Activated CD4-positive, alpha-beta memory T cell treated with anti-CD3 and anti-CD28 coated beads for 36 hours (primary cell): ENCODE measurements around the gene RBM43. TPM values are rescaled to one million over a fixed set of nuclear protein-coding genes. Genes with fewer than 3 reads are reported as not detected.

ENCODE experiments used
- CTCF ChIA-PET: fragments of 350-600 bp; sonication (Branson Sonifier 250); formaldehyde crosslinking; loops from one replicate; lab custom pipeline; 2021; ENCODE audit warnings: antibody characterized with exemption, inconsistent platforms; lab: Charles Lee
- POLR2A ChIA-PET: fragments of 350-600 bp; sonication (Branson Sonifier 250); formaldehyde crosslinking; loops from one replicate; lab custom pipeline; 2021; ENCODE audit warnings: antibody characterized with exemption; lab: Charles Lee
- DNase-seq: peaks from one replicate; pipeline ENCODE4 v3.0.0-alpha.2; 2020
- H3K27ac Mint-ChIP-seq: one replicate; pipeline ENCODE4 v1.8.0; 2021; ENCODE audit warnings: mixed read lengths
- H3K27me3 Mint-ChIP-seq: one replicate; pipeline ENCODE4 v1.8.0; 2021; ENCODE audit warnings: mixed read lengths
- H3K36me3 Mint-ChIP-seq: one replicate; pipeline ENCODE4 v1.8.0; 2021; ENCODE audit warnings: mixed read lengths
- H3K4me1 Mint-ChIP-seq: one replicate; pipeline ENCODE4 v1.8.0; 2021; ENCODE audit warnings: low read depth, mixed read lengths
- H3K4me3 Mint-ChIP-seq: one replicate; pipeline ENCODE4 v1.8.0; 2021; ENCODE audit warnings: mild to moderate bottlenecking, mixed read lengths
- H3K9me3 Mint-ChIP-seq: one replicate; pipeline ENCODE4 v1.8.0; 2021; ENCODE audit warnings: mixed read lengths
- intact Hi-C: fragments of 100-400 bp; cut with micrococcal nuclease; formaldehyde crosslinking; loops from one replicate; pipeline ENCODE4 v1.15.1; 2023
- total RNA-seq, 2 experiments: library from RNA; stranded (reverse); gene quantifications; one replicate each; pipeline ENCODE4 v1.2.3, GENCODE V29; 2021

RBM43 gene
- total RNA-seq, 2 experiments from 2014 or later, result 3.7 to 3.8 TPM

DNA sequence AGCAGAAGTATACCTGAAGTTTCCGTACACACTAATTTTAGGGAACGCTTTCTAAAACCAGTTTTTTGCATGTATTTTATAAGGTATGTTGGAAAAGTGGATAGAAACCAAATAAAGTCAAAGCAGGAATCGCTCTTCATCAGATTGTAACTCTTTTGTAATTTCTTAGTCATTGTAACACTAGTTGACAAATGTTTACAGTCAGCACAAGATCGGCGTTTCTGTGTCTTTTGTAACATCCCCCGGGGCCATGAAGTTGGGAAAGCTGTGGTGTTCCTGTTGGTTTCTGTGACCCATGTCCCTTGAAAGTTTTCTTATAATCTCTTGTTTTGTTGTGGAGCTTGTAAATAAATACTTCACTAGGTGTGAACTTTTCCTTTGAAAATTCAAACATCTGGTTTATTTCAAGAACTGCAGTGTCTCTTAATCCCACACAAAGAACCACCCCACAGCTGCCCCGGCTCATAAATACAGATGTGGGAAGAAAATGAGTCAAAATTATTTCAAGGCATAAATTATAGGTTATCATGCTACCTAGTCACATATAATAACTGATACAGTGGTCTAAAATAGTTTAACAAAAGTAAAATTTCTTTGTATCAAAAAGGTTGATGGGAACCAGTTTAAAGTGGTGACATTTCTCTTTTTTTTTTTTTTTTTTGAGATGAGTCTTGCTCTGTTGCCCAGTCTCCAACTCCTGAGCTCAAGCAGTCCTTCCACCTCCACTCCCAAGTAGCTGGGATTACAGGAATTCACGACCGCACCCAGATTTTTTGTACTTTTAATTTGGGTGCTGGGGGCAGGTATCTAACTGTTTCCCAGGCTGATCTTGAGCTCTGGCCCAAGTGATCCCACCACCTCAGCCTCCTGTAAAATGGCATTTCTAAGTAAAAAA, 28.6 kb upstream of the RBM43 start:
- POLR2A ChIA-PET, result interaction anchor here (2.2 to 3.0 kb wide), 2 partner anchors 29 to 119 kb away, joined by 11 to 24 read pairs; partner anchors contain the start of genes RBM43 and RIF1
- intact Hi-C loops, result loop anchor here (1.0 to 10.0 kb wide), 5 partner anchors 84 to 1427 kb away; partner anchors contain the start of genes ARL6IP6, PRPF40A, RIF1 and STAM2
- peaks cover 1% of the 10 kb centered on the region for H3K27me3 Mint-ChIP-seq

DNA sequence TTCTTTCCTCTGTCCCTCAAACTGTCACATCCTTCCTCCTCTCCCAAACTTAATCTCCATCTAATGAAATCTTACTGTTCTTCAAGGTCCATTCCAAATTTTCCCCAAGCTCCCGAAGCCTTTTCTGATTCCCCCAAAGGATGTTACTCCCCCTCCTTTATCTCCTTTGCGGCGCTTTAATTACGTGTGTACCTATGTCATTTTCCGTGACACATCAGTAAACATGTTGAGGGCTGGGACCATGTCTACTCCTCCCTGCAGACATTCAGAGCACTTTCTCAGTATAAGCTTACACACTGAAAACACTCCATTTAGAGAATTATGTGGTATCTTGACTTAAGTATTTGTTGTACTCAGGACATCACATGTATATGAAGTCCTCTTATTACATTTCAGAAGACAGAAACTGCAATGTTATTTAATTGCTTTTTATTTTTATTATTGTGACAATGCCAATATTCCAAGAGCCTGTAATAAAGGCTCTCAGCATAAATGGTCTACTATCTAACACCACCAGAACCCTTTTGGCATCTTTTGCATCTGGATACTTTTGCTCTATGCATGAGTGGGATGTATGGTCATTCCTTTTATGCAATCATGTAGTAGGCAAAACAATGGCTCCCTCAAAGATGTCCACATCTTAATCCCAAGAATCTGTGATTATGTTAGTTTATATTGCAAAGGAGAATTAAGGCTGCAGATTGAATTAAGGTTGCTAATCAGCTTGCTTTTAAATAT, 26.0 kb upstream of the RBM43 start:
- intact Hi-C loops, result loop anchor here (1.0 to 10.0 kb wide), 4 partner anchors 26 to 1430 kb away; partner anchors contain the start of genes ARL6IP6, PRPF40A, RBM43 and STAM2
- H3K9me3 Mint-ChIP-seq, result no peaks in the 10 kb centered on the region
- peaks cover 1% of the 10 kb centered on the region for H3K27me3 Mint-ChIP-seq
- peaks cover 40% of the 10 kb centered on the region for H3K4me1 Mint-ChIP-seq
- ChIA-PET CTCF (no interaction called here), POLR2A (interaction anchor here (3.0 kb wide), 1 partner anchor 26 kb away, joined by 24 read pairs; the partner anchor contains the start of gene RBM43)
- H3K4me3 Mint-ChIP-seq, result peak overlapping the region; percentile 95
- peaks cover 8% of the 10 kb centered on the region for H3K36me3 Mint-ChIP-seq
- H3K27ac Mint-ChIP-seq, result peak overlapping the region; percentile 97
- no peak for DNase-seq

More for the DNA sequence above, 28.6 kb upstream of the RBM43 start:
- H3K4me3 Mint-ChIP-seq, result peak overlapping the region; percentile 95
- H3K27ac Mint-ChIP-seq, result peak overlapping the region; percentile 97
- no peaks in the 10 kb centered on the region for H3K9me3 Mint-ChIP-seq
- H3K4me1 Mint-ChIP-seq, result peaks cover 36% of the 10 kb centered on the region
- DNase-seq, result peak; percentile 48
- CTCF ChIA-PET, result interaction anchor here (1.4 kb wide), 1 partner anchor 29 kb away, joined by 5 read pairs; the partner anchor contains the start of gene RBM43
- H3K36me3 Mint-ChIP-seq, result peaks cover 8% of the 10 kb centered on the region

GRCh38 chr2:151282401-151282800, 20.7 kb upstream of the RBM43 start:
- Mint-ChIP-seq H3K27ac (no peak overlapping the region), H3K9me3 (no peaks in the 10 kb centered on the region), H3K27me3 (no peaks in the 10 kb centered on the region), H3K36me3 (peaks cover 8% of the 10 kb centered on the region), H3K4me3 (no peak overlapping the region), H3K4me1 (peaks cover 21% of the 10 kb centered on the region)
- DNase-seq, result no peak
- CTCF ChIA-PET, result interaction anchor here (0.6 to 1.0 kb wide), 2 partner anchors 43 to 1721 kb away, joined by 3 to 4 read pairs; no protein-coding TSS in a partner anchor
- intact Hi-C loops, result loop anchor here (10.0 kb wide), 1 partner anchor 892 kb away; the partner anchor contains the start of gene STAM2
- POLR2A ChIA-PET, result no interaction called here

DNA sequence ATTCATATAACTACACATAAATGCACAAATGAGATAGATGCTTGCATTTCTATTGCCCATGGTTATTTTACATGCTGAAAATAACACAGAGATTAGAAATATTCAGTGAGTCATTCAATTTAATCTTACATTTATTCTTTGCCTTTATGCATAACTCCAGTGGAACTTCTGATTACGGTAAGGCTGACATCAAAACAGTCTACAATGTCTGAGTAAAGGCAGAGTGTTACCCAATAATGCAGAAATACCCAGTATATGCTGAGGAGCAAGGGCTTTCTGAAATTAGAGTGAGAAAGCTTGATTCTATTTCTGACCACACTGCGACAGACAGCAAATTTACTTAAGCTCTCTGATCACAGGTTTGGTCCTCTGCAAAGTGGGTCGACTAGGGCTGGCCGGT, 18.6 kb upstream of the RBM43 start:
- Mint-ChIP-seq H3K27ac (no peak overlapping the region), H3K27me3 (no peaks in the 10 kb centered on the region), H3K4me3 (no peak overlapping the region), H3K36me3 (peaks cover 21% of the 10 kb centered on the region), H3K9me3 (no peaks in the 10 kb centered on the region), H3K4me1 (peaks cover 3% of the 10 kb centered on the region)
- intact Hi-C loops, result loop anchor here (10.0 kb wide), 1 partner anchor 895 kb away; the partner anchor contains the start of gene STAM2
- POLR2A ChIA-PET, result interaction anchor here (1.7 kb wide), 1 partner anchor 19 kb away, joined by 4 read pairs; the partner anchor contains the start of gene RBM43
- CTCF ChIA-PET, result no interaction called here
- no peak for DNase-seq

DNA sequence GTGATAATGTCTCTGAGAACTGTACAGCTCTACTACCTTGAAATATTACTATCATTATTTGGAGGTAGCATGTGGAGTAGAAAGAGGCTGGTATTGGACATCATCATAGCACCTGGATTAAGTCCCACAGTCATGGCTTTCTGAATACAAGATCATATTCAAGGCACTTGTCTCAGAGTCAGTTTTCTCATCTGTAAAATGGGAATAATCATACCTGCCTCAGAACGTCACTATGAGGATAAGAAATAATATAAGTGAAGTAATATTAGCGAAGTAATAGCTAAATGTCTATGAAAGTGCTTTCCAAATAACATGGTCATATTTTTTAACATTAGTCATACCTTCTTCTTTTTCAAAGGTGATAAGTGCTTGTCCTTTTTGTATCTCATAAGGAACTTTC, 16.8 kb upstream of the RBM43 start:
- Mint-ChIP-seq H3K4me1 (no peaks in the 10 kb centered on the region), H3K27me3 (no peaks in the 10 kb centered on the region), H3K9me3 (no peaks in the 10 kb centered on the region), H3K36me3 (peaks cover 27% of the 10 kb centered on the region), H3K27ac (no peak overlapping the region), H3K4me3 (no peak overlapping the region)
- no peak for DNase-seq
- intact Hi-C loops, result no loop called here
- ChIA-PET CTCF (no interaction called here), POLR2A (interaction anchor here (1.7 kb wide), 1 partner anchor 17 kb away, joined by 4 read pairs; the partner anchor contains the start of gene RBM43)

GRCh38 chr2:151277067-151277466, 15.4 kb upstream of the RBM43 start:
- ChIA-PET CTCF (no interaction called here), POLR2A (no interaction called here)
- Mint-ChIP-seq H3K4me3 (no peak overlapping the region), H3K27ac (peak overlapping the region; percentile 13), H3K27me3 (no peaks in the 10 kb centered on the region), H3K36me3 (peaks cover 32% of the 10 kb centered on the region), H3K4me1 (peaks cover 3% of the 10 kb centered on the region), H3K9me3 (no peaks in the 10 kb centered on the region)
- intact Hi-C loops, result no loop called here
- DNase-seq, result no peak

GRCh38 chr2:151275291-151275690, 13.6 kb upstream of the RBM43 start:
- H3K27ac Mint-ChIP-seq, result no peak overlapping the region
- no peak overlapping the region for H3K4me3 Mint-ChIP-seq
- no peaks in the 10 kb centered on the region for H3K27me3 Mint-ChIP-seq
- H3K9me3 Mint-ChIP-seq, result no peaks in the 10 kb centered on the region
- ChIA-PET CTCF (no interaction called here), POLR2A (no interaction called here)
- peaks cover 6% of the 10 kb centered on the region for H3K4me1 Mint-ChIP-seq
- DNase-seq, result no peak
- intact Hi-C loops, result no loop called here
- peaks cover 36% of the 10 kb centered on the region for H3K36me3 Mint-ChIP-seq

GRCh38 chr2:151271824-151272223, 10.2 kb upstream of the RBM43 start:
- no peak overlapping the region for H3K27ac Mint-ChIP-seq
- POLR2A ChIA-PET, result no interaction called here
- H3K4me1 Mint-ChIP-seq, result peaks cover 9% of the 10 kb centered on the region
- intact Hi-C loops, result no loop called here
- no peaks in the 10 kb centered on the region for H3K27me3 Mint-ChIP-seq
- DNase-seq, result no peak
- peaks cover 39% of the 10 kb centered on the region for H3K36me3 Mint-ChIP-seq
- peaks cover 2% of the 10 kb centered on the region for H3K9me3 Mint-ChIP-seq
- CTCF ChIA-PET, result no interaction called here
- H3K4me3 Mint-ChIP-seq, result no peak overlapping the region

DNA sequence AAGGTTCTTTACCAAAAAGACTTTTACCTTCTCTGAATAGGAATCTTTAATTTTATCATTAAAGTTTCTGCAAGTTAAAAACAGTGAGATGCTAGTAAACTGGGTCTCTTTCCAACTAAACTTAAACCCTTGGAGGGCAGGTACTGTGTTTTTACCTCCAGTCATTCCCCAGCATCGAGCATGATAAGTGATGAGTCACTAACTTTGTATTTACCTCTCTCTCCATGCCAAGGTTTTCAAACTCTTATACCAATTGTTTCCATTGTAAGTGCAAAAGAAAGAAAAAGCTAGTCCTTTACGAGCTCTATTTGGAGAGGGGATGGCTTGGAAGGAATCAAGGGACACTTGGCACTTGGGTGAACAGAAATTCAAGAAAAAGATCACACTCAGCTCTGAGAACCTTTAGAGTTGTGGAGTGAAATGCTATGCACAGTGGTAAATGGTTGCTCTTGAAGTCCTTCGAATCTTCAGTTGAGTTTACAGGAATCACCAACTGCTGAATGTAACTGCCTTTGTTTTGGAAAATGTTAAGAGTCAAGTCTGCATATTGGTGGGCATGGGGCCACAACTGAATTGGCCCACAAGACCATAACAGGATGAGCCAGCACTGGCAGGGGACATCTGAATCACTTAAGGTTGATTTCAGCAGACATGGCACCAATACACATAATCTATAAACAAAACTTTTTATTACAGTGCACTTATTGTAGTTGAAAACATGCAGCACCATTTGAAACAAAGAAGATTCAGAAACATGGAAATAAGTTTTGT, 8.3 kb upstream of the RBM43 start:
- ChIA-PET POLR2A (no interaction called here), CTCF (no interaction called here)
- Mint-ChIP-seq H3K27me3 (no peaks in the 10 kb centered on the region), H3K36me3 (peaks cover 29% of the 10 kb centered on the region), H3K4me3 (no peak overlapping the region), H3K4me1 (peaks cover 9% of the 10 kb centered on the region), H3K27ac (peak overlapping the region; percentile 67), H3K9me3 (peaks cover 2% of the 10 kb centered on the region)
- intact Hi-C loops, result loop anchor here (10.0 kb wide), 1 partner anchor 555 kb away; the partner anchor contains the start of gene ARL5A
- peak; percentile 18 for DNase-seq

- ChIA-PET POLR2A (no interaction called here), CTCF (no interaction called here)
- no peak for DNase-seq
- peaks cover 9% of the 10 kb centered on the region for H3K4me1 Mint-ChIP-seq
- no peaks in the 10 kb centered on the region for H3K27me3 Mint-ChIP-seq
- H3K27ac Mint-ChIP-seq, result no peak overlapping the region
- peaks cover 2% of the 10 kb centered on the region for H3K9me3 Mint-ChIP-seq
- intact Hi-C loops, result loop anchor here (10.0 kb wide), 1 partner anchor 557 kb away; the partner anchor contains the start of gene ARL5A
- H3K4me3 Mint-ChIP-seq, result no peak overlapping the region
- H3K36me3 Mint-ChIP-seq, result peaks cover 24% of the 10 kb centered on the region
Measured at GRCh38 chr2:151268085-151268484, 6.4 kb upstream of the RBM43 start.

GRCh38 chr2:151267537-151267936, 5.9 kb upstream of the RBM43 start:
- CTCF ChIA-PET, result no interaction called here
- POLR2A ChIA-PET, result no interaction called here
- no peak overlapping the region for H3K27ac Mint-ChIP-seq

More at GRCh38 chr2:151267537-151267936, 5.9 kb upstream of the RBM43 start:
- intact Hi-C loops, result loop anchor here (10.0 kb wide), 1 partner anchor 557 kb away; the partner anchor contains the start of gene ARL5A
- DNase-seq, result no peak
- no peak overlapping the region for H3K4me3 Mint-ChIP-seq
- peaks cover 20% of the 10 kb centered on the region for H3K36me3 Mint-ChIP-seq
- no peaks in the 10 kb centered on the region for H3K27me3 Mint-ChIP-seq
- H3K4me1 Mint-ChIP-seq, result peaks cover 9% of the 10 kb centered on the region
- peaks cover 2% of the 10 kb centered on the region for H3K9me3 Mint-ChIP-seq
